Lower leg skin (tissue), 3 donors: Measurements from ENCODE around the gene RET.

Experiments used
- CTCF ChIP-seq, 3 donors: fragments of 450-650 bp; IDR thresholded peaks; one replicate each; pipeline ENCODE4 v1.5.1; 2016; ENCODE audit warnings: antibody characterized with exemption in 3 of 3, mild to moderate bottlenecking in 3 of 3, moderate library complexity in 2 of 3
- POLR2A ChIP-seq, 2 donors: fragments of 450-650 bp; IDR thresholded peaks; one replicate each; pipeline ENCODE4 v1.6.1; 2016 to 2017; ENCODE audit warnings: antibody characterized with exemption in 2 of 2, mild to moderate bottlenecking in 1 of 2, moderate library complexity in 1 of 2

GRCh38 chr10:43122096-43122495, 45.2 kb downstream of the RET start:
- TF ChIP-seq CTCF (IDR thresholded peaks at IDR 0.05) (no peak), POLR2A (IDR thresholded peaks at IDR 0.05) (no peak)
